Bronchial epithelial cell (primary cell): Measurements from ENCODE around the gene TP53RK. TPM values are rescaled to one million over a fixed set of nuclear protein-coding genes. Genes with fewer than 3 reads are reported as not detected.

Experiments
- DNase-seq: peaks from one replicate; pipeline ENCODE4 v3.0.0-alpha.2; 2010; ENCODE audit warnings: low read depth
- FAIRE-seq: peaks from 2 replicates; lab custom pipeline; 2011; peaks lifted over from hg19 to GRCh38; lab: Jason Lieb, UNC
- H3K27me3 ChIP-seq: 2 replicates; pipeline ENCODE4 v1.5.1; 2011; ENCODE audit warnings: low read length; ENCODE audit not compliant: control insufficient read depth, insufficient read depth
- H3K36me3 ChIP-seq: 2 replicates; pipeline ENCODE4 v1.5.1; 2011; ENCODE audit warnings: low read length; ENCODE audit not compliant: control insufficient read depth, insufficient read depth
- H3K4me3 ChIP-seq: 2 replicates; pipeline ENCODE4 v1.5.1; 2011; ENCODE audit warnings: mild to moderate bottlenecking, low read depth, low read length, control low read depth
- total RNA-seq: library from RNA; depleted of rRNA; stranded (reverse); fragments of >200 nt; gene quantifications from 2 replicates; pipeline ENCODE4 v1.2.1, GENCODE V29; 2014
- TF ChIP-seq, protein P1 (sequence below): IDR thresholded peaks from 2 replicates; pipeline ENCODE4 v1.5.1; 2011; ENCODE audit warnings: mild to moderate bottlenecking, moderate library complexity, low read length, control low read depth, inconsistent platforms; ENCODE audit not compliant: insufficient read depth, severe bottlenecking

TP53RK gene
- total RNA-seq, 1 donor from 2014 or later, result 19.0 TPM

DNA sequence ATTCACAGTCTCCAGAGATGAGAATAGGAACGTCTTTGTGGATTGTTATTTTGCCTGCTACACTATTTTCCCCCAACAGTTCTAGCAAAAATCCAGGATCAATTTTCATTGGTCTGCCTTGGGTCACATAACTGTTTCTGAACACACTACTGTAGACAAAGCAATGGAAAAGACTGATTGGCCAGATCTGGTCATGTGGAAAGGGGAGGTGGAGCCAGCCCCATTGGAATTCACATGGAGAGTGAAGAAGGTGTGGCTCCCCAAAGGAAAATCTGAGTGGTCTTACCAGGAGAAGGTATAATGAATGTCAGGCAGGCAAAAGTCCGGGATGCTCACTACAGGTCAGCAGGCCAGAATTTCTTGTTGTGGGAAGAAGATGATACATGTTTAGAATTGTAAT lies 9.5 kb upstream of the TP53RK start:
- no peaks in the 10 kb centered on the region for H3K36me3 ChIP-seq
- FAIRE-seq, result no peak
- DNase-seq, result no peak
- TF ChIP-seq, protein P1, sequence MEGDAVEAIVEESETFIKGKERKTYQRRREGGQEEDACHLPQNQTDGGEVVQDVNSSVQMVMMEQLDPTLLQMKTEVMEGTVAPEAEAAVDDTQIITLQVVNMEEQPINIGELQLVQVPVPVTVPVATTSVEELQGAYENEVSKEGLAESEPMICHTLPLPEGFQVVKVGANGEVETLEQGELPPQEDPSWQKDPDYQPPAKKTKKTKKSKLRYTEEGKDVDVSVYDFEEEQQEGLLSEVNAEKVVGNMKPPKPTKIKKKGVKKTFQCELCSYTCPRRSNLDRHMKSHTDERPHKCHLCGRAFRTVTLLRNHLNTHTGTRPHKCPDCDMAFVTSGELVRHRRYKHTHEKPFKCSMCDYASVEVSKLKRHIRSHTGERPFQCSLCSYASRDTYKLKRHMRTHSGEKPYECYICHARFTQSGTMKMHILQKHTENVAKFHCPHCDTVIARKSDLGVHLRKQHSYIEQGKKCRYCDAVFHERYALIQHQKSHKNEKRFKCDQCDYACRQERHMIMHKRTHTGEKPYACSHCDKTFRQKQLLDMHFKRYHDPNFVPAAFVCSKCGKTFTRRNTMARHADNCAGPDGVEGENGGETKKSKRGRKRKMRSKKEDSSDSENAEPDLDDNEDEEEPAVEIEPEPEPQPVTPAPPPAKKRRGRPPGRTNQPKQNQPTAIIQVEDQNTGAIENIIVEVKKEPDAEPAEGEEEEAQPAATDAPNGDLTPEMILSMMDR, result no peak
- no peaks in the 10 kb centered on the region for H3K27me3 ChIP-seq
- H3K4me3 ChIP-seq, result no peak overlapping the region

DNA sequence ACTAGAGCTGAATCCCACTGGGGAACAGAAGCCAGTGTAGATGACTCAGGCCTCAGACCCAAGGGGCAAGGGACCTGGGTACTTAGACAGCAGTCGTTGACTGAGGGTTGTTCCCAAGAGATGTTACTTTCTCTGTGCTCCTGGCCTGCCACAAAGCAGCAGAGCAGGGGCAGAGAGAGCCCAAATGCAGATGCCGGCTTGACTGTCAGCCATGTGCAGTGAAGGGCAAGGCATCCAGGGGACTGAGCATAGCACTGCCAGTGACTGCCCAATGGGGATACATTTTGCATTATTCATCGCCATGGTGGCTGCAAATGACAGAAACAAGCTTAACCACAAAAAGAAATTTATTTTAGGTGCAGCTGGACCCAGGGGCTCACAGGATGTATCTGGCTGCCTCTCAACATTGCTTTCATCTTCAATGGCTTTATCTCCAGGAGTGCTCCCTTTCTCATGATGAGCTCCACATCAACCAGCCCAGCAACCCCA lies 7.6 kb upstream of the TP53RK start:
- FAIRE-seq (no peak), DNase-seq (no peak)
- TF ChIP-seq, protein P1, result no peak
- Histone ChIP-seq H3K36me3 (no peaks in the 10 kb centered on the region), H3K27me3 (no peaks in the 10 kb centered on the region), H3K4me3 (no peak overlapping the region)

DNA sequence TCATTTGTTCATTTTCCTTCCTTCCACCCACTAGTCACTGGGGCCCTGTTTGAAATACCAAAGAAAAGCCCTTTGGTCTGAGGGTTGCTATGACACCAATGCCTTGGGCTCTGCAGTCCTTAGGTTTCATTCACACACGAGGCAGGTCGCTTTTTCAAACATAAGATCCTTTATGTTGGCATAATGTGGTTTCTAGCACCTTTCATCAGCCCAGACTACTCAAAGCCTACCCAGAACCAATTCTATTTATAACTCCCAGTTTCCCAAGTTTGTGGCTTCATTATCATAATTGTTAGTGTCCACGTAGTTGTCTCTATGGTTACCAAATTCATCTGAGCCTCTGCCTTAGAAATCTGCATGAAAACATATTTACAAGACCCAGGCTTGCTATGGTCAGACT lies 6.6 kb upstream of the TP53RK start:
- H3K4me3 ChIP-seq, result no peak overlapping the region
- TF ChIP-seq, protein P1, result no peak
- FAIRE-seq (no peak), DNase-seq (no peak)
- H3K27me3 ChIP-seq, result no peaks in the 10 kb centered on the region
- no peaks in the 10 kb centered on the region for H3K36me3 ChIP-seq

DNA sequence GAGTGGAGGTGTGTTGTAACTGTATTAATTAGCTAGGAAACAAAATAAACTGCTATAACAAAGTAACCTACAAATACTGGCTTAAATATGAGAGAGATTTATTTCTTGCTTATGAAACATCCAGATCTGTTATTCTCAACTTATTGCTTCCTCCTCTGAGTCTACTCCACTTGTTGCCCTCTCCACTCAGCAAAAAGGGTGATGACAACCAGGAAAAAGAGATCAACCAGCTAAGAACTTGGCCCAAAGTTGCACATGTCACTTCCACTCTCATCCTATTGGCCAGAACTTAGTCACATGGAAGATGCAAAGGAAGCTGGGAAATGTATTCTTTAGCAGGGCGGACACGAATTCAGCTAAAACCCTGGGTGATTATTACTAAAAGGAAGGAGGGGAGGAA lies 5.2 kb upstream of the TP53RK start:
- no peak for FAIRE-seq

DNA sequence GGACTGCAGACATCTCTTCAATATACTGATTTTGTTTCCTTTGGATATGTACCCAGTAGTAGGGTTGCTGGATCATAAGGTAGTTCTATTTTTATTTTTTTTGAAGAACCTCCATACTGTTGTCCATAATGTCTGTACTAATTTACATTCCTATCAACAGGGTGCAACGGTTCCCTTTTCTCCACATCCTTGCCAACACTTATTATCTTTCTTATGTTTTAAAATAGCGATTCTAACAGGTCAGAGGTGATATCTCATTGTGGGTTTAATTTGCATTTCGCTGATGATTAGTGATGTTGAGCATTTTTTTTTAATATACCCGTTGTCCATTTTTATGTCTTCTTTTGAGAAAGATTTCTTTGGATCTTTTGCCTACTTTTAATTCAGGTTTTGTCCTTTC lies 2.0 kb upstream of the TP53RK start:
- TF ChIP-seq, protein P1, result no peak
- H3K36me3 ChIP-seq, result peaks cover 1% of the 10 kb centered on the region
- no peak overlapping the region for H3K4me3 ChIP-seq
- H3K27me3 ChIP-seq, result no peaks in the 10 kb centered on the region
- DNase-seq (no peak), FAIRE-seq (no peak)

More for the DNA sequence above, 5.2 kb upstream of the TP53RK start:
- Histone ChIP-seq H3K27me3 (no peaks in the 10 kb centered on the region), H3K4me3 (no peak overlapping the region), H3K36me3 (no peaks in the 10 kb centered on the region)
- TF ChIP-seq, protein P1, result no peak
- no peak for DNase-seq
